ENCODE results near the gene ANO7.

DNA sequence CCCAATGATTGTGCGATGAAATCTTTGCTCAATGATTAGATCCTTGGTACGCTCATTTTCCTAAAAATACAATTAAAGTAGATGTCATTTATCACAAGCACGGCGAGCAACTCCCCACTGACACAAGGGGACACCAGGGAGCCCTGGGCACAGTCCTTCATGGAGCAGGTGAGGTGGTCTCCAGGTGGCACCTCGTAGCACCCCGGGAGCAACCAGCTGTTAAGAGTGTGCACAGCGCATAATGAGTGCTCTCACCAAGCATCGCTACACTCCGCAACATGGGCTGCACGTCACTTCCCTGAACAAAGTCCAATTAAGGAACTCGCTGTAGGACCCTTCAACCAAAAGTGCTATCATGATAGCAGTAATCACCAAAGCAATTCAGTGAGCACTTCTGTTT, 59.8 kb downstream of the ANO7 start:
- TF ChIP-seq CTCF (IDR thresholded peaks at IDR 0.05) (no peak), POLR2A (IDR thresholded peaks at IDR 0.05) (no peak)
